CD4-positive, alpha-beta memory T cell (primary cell): ENCODE measurements around the gene WBP1. TPM values are rescaled to one million over a fixed set of nuclear protein-coding genes. Genes with fewer than 3 reads are reported as not detected.

Experiments used
- CTCF ChIA-PET: fragments of 350-600 bp; sonication (Branson Sonifier 250); formaldehyde crosslinking; loops from one replicate; lab custom pipeline; 2021; ENCODE audit warnings: inconsistent platforms; ENCODE audit not compliant: partially characterized antibody; lab: Charles Lee
- POLR2A ChIA-PET: fragments of 350-600 bp; sonication (Branson Sonifier 250); formaldehyde crosslinking; loops from one replicate; lab custom pipeline; 2021; ENCODE audit not compliant: partially characterized antibody; lab: Charles Lee
- DNase-seq, 5 donors: peaks; one replicate each; pipeline versions ENCODE4 v3.0.0 to v3.0.0-alpha.2; 2020 to 2022; ENCODE audit warnings: mixed read lengths in 1 of 5
- H3K27ac ChIP-seq: one replicate; pipeline ENCODE4 v1.7.0; 2013; ENCODE audit warnings: low read depth, low read length
- H3K27me3 ChIP-seq: 2 replicates; pipeline ENCODE4 v1.7.0; 2013; ENCODE audit warnings: mild to moderate bottlenecking, low read length, moderate library complexity; ENCODE audit not compliant: insufficient read depth
- H3K36me3 ChIP-seq: 2 replicates; pipeline ENCODE4 v1.7.0; 2013; ENCODE audit warnings: mild to moderate bottlenecking, low read length, moderate library complexity; ENCODE audit not compliant: insufficient read depth
- H3K4me1 ChIP-seq: 2 replicates; pipeline ENCODE4 v1.7.0; 2013; ENCODE audit warnings: mild to moderate bottlenecking, low read length, moderate library complexity; ENCODE audit not compliant: insufficient read depth
- H3K4me3 ChIP-seq, 2 donors: one replicate each; pipeline ENCODE4 v1.7.0; 2013; ENCODE audit warnings: low read length in 2 of 2, mild to moderate bottlenecking in 1 of 2
- H3K9me3 ChIP-seq, 2 donors: one replicate each; pipeline ENCODE4 v1.7.0; 2013; ENCODE audit warnings: low read length in 2 of 2, control low read depth in 1 of 2; ENCODE audit not compliant: control insufficient read depth in 1 of 2
- H3K27ac Mint-ChIP-seq, 7 donors: one replicate each; pipeline ENCODE4 v1.8.0; 2020 to 2021; ENCODE audit warnings: mixed read lengths in 7 of 7, mild to moderate bottlenecking in 6 of 7, inconsistent platforms in 3 of 7, moderate library complexity in 3 of 7
- H3K27me3 Mint-ChIP-seq, 2 donors: one replicate each; pipeline ENCODE4 v1.8.0; 2020 to 2021; ENCODE audit warnings: mixed read lengths in 2 of 2
- H3K36me3 Mint-ChIP-seq, 2 donors: one replicate each; pipeline ENCODE4 v1.8.0; 2020 to 2021; ENCODE audit warnings: mixed read lengths in 2 of 2, inconsistent platforms in 1 of 2, mild to moderate bottlenecking in 1 of 2
- H3K4me1 Mint-ChIP-seq, 4 donors: one replicate each; pipeline ENCODE4 v1.8.0; 2020 to 2021; ENCODE audit warnings: mixed read lengths in 4 of 4, mild to moderate bottlenecking in 1 of 4
- H3K4me3 Mint-ChIP-seq, 8 donors: one replicate each; pipeline ENCODE4 v1.8.0; 2020 to 2021; ENCODE audit warnings: mixed read lengths in 8 of 8, mild to moderate bottlenecking in 7 of 8, moderate library complexity in 6 of 8, inconsistent platforms in 3 of 8
- H3K9me3 Mint-ChIP-seq, 8 donors: one replicate each; pipeline ENCODE4 v1.8.0; 2020 to 2021; ENCODE audit warnings: mixed read lengths in 8 of 8, mild to moderate bottlenecking in 5 of 8, inconsistent platforms in 3 of 8, moderate library complexity in 1 of 8
- intact Hi-C: fragments of 100-400 bp; cut with micrococcal nuclease; formaldehyde crosslinking; loops from one replicate; pipeline ENCODE4 v1.15.1; 2023
- polyA plus RNA-seq, 2 donors: library from polyadenylated mRNA; unstranded; fragments of 300-500 nt; fragmentation: Illumina TruSeq; gene quantifications; one replicate each; pipeline ENCODE4 v1.2.3, GENCODE V29; 2021
- total RNA-seq, 2 experiments: library from RNA; stranded (reverse); gene quantifications; one replicate each; pipeline ENCODE4 v1.2.3, GENCODE V29; 2021

WBP1 gene
- total and polyA plus RNA-seq, 4 experiments from 2014 or later: 38.1 to 109 (median 74.7) TPM

- peaks cover 9 to 16% of the 10 kb centered on the region in 2 donors for H3K27me3 Mint-ChIP-seq
- H3K36me3 Mint-ChIP-seq: no peaks in the 10 kb centered on the region
- peaks cover 2 to 7% (median 4%) of the 10 kb centered on the region in 4 donors for H3K4me1 Mint-ChIP-seq
- no peaks in the 10 kb centered on the region for H3K9me3 Mint-ChIP-seq
- ChIA-PET CTCF (no interaction called here), POLR2A (no interaction called here)
- Histone ChIP-seq H3K27ac (no peak overlapping the region), H3K27me3 (peaks cover 18% of the 10 kb centered on the region), H3K4me3 (no peak overlapping the region), H3K36me3 (no peaks in the 10 kb centered on the region), H3K4me1 (peaks cover 15% of the 10 kb centered on the region), H3K9me3 (no peaks in the 10 kb centered on the region)
- H3K27ac Mint-ChIP-seq: no peak overlapping the region
- no peak overlapping the region for H3K4me3 Mint-ChIP-seq
- intact Hi-C loops: no loop called here
- DNase-seq: no peak
These were observed 21.2 kb upstream of the WBP1 start for GRCh38 chr2:74436848-74437695.

- POLR2A ChIA-PET: no interaction called here
- H3K4me3 ChIP-seq: no peak overlapping the region
- CTCF ChIA-PET: no interaction called here
- no peaks in the 10 kb centered on the region for H3K36me3 ChIP-seq
- H3K4me1 Mint-ChIP-seq: peaks cover 3 to 11% (median 8%) of the 10 kb centered on the region in 4 donors
- H3K4me1 ChIP-seq: peaks cover 17% of the 10 kb centered on the region
- H3K27me3 Mint-ChIP-seq: peaks cover 14 to 21% of the 10 kb centered on the region in 2 donors
- H3K27ac Mint-ChIP-seq: peak overlapping the region in 2 of 7 donors; percentile 20 to 30
- H3K36me3 Mint-ChIP-seq: no peaks in the 10 kb centered on the region
- intact Hi-C loops: no loop called here
- H3K27ac ChIP-seq: no peak overlapping the region
- no peaks in the 10 kb centered on the region for H3K9me3 ChIP-seq
- H3K4me3 Mint-ChIP-seq: no peak overlapping the region
- DNase-seq: no peak
- no peaks in the 10 kb centered on the region for H3K9me3 Mint-ChIP-seq
- H3K27me3 ChIP-seq: peaks cover 20% of the 10 kb centered on the region
These were observed 20.0 kb upstream of the WBP1 start for GRCh38 chr2:74438248-74438647.

GRCh38 chr2:74439373-74439772 is 18.9 kb upstream of the WBP1 start:
- H3K9me3 Mint-ChIP-seq: no peaks in the 10 kb centered on the region
- H3K27me3 ChIP-seq: peaks cover 20% of the 10 kb centered on the region
- no peaks in the 10 kb centered on the region for H3K9me3 ChIP-seq
- H3K27ac ChIP-seq: no peak overlapping the region
- POLR2A ChIA-PET: interaction anchor here (0.6 kb wide), 1 partner anchor 261 kb away, joined by 3 read pairs; the partner anchor contains the start of gene MOB1A
- intact Hi-C loops: no loop called here
- H3K36me3 Mint-ChIP-seq: no peaks in the 10 kb centered on the region
- H3K27me3 Mint-ChIP-seq: peaks cover 17 to 23% of the 10 kb centered on the region in 2 donors
- CTCF ChIA-PET: interaction anchor here (1.1 kb wide), 1 partner anchor 8 kb away, joined by 3 read pairs; no protein-coding TSS in a partner anchor
- H3K4me1 Mint-ChIP-seq: peaks cover 3 to 11% (median 8%) of the 10 kb centered on the region in 4 donors
- no peak overlapping the region for H3K4me3 Mint-ChIP-seq
- H3K4me1 ChIP-seq: peaks cover 17% of the 10 kb centered on the region
- no peak overlapping the region for H3K4me3 ChIP-seq
- H3K36me3 ChIP-seq: no peaks in the 10 kb centered on the region
- DNase-seq: no peak
- no peak overlapping the region for H3K27ac Mint-ChIP-seq

GRCh38 chr2:74439803-74440377 is 18.3 kb upstream of the WBP1 start:
- intact Hi-C loops: no loop called here
- Histone ChIP-seq H3K4me3 (no peak overlapping the region), H3K27ac (no peak overlapping the region), H3K36me3 (no peaks in the 10 kb centered on the region), H3K27me3 (peaks cover 20% of the 10 kb centered on the region), H3K4me1 (peaks cover 17% of the 10 kb centered on the region), H3K9me3 (no peaks in the 10 kb centered on the region)
- ChIA-PET POLR2A (interaction anchor here (0.6 to 2.0 kb wide), 5 partner anchors 14 to 261 kb away, joined by 3 to 5 read pairs (median 3); partner anchors contain the start of genes MOB1A, MRPL53 and WBP1), CTCF (interaction anchor here (1.1 kb wide), 1 partner anchor 8 kb away, joined by 3 read pairs; no protein-coding TSS in a partner anchor)
- Mint-ChIP-seq H3K27me3 (peaks cover 17 to 24% of the 10 kb centered on the region in 2 donors), H3K4me3 (peak overlapping the region in 4 of 8 donors; percentile 35 to 77 (median 50)), H3K4me1 (peaks cover 3 to 11% (median 8%) of the 10 kb centered on the region in 4 donors), H3K9me3 (no peaks in the 10 kb centered on the region), H3K27ac (no peak overlapping the region), H3K36me3 (no peaks in the 10 kb centered on the region)
- DNase-seq: no peak

- Mint-ChIP-seq H3K36me3 (no peaks in the 10 kb centered on the region), H3K27ac (peak overlapping the region in 1 of 7 donors; percentile 51), H3K27me3 (peaks cover 17 to 28% of the 10 kb centered on the region in 2 donors), H3K4me1 (peaks cover 3 to 11% (median 8%) of the 10 kb centered on the region in 4 donors), H3K4me3 (peak overlapping the region in 7 of 8 donors; percentile 43 to 65 (median 57)), H3K9me3 (no peaks in the 10 kb centered on the region)
- DNase-seq: no peak
- CTCF ChIA-PET: interaction anchor here (1.1 kb wide), 1 partner anchor 9 kb away, joined by 3 read pairs; no protein-coding TSS in a partner anchor
- Histone ChIP-seq H3K9me3 (no peaks in the 10 kb centered on the region), H3K36me3 (no peaks in the 10 kb centered on the region), H3K27ac (no peak overlapping the region), H3K4me3 (no peak overlapping the region), H3K4me1 (peaks cover 17% of the 10 kb centered on the region), H3K27me3 (peaks cover 20% of the 10 kb centered on the region)
- POLR2A ChIA-PET: interaction anchor here (0.9 to 2.0 kb wide), 4 partner anchors 14 to 32 kb away, joined by 3 to 5 read pairs (median 4); partner anchors contain the start of genes MRPL53 and WBP1
- intact Hi-C loops: no loop called here
These were observed 17.7 kb upstream of the WBP1 start for GRCh38 chr2:74440378-74441169.

GRCh38 chr2:74441170-74441689 is 17.0 kb upstream of the WBP1 start:
- H3K9me3 ChIP-seq: no peaks in the 10 kb centered on the region
- H3K9me3 Mint-ChIP-seq: no peaks in the 10 kb centered on the region
- no peak for DNase-seq
- peaks cover 17 to 28% of the 10 kb centered on the region in 2 donors for H3K27me3 Mint-ChIP-seq
- H3K36me3 ChIP-seq: no peaks in the 10 kb centered on the region
- CTCF ChIA-PET: no interaction called here
- H3K27ac ChIP-seq: no peak overlapping the region
- POLR2A ChIA-PET: interaction anchor here (1.0 to 2.0 kb wide), 3 partner anchors 13 to 31 kb away, joined by 3 to 5 read pairs (median 4); partner anchors contain the start of genes MRPL53 and WBP1
- H3K36me3 Mint-ChIP-seq: no peaks in the 10 kb centered on the region
- intact Hi-C loops: no loop called here
- H3K27ac Mint-ChIP-seq: no peak overlapping the region
- H3K4me1 Mint-ChIP-seq: peaks cover 3 to 11% (median 8%) of the 10 kb centered on the region in 4 donors
- H3K4me1 ChIP-seq: peaks cover 17% of the 10 kb centered on the region
- peak overlapping the region in 6 of 8 donors; percentile 13 to 61 (median 52) for H3K4me3 Mint-ChIP-seq
- H3K4me3 ChIP-seq: peak overlapping the region in 1 of 2 donors; percentile 8
- peaks cover 20% of the 10 kb centered on the region for H3K27me3 ChIP-seq
